Body of pancreas (tissue), 4 donors: Measurements from ENCODE around the gene GPR108.

Source experiments
- POLR2A ChIP-seq, 3 donors: fragments of 450-650 bp; IDR thresholded peaks; one replicate each; pipeline ENCODE4 v1.6.1; 2016; ENCODE audit warnings: antibody characterized with exemption in 3 of 3, mild to moderate bottlenecking in 2 of 3
- TF ChIP-seq, protein P1 (sequence below), 7 experiments: fragments of 450-650 bp in 4 of 7; fragments of 200-600 bp in 3 of 7; sonication (generic) in 3 of 7; IDR thresholded peaks; one replicate each; pipeline ENCODE4 v1.5.1; 2016 to 2019; ENCODE audit warnings: antibody characterized with exemption in 7 of 7

DNA sequence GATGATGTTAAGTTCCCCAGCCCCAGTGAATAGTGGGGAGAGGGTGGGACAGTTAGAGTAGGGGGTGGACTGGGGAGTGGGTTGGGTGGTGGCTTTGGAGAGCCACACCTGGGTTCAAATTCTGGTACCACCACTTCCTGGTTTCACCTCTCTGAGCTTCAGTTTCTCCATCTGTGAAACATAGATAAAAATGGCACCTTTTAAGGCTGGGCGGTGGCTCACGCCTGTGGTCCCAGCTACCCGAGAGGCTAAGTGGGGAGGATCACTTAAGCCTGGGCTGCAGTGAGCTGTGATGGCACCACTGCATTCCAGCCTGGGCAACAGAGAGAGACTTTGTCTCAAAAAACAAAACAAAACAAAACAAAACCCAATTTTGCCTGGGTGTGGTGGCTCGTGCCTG is 41.0 kb upstream of the GPR108 start:
- no peak for TF ChIP-seq POLR2A (IDR thresholded peaks at IDR 0.05)
- TF ChIP-seq, protein P1, sequence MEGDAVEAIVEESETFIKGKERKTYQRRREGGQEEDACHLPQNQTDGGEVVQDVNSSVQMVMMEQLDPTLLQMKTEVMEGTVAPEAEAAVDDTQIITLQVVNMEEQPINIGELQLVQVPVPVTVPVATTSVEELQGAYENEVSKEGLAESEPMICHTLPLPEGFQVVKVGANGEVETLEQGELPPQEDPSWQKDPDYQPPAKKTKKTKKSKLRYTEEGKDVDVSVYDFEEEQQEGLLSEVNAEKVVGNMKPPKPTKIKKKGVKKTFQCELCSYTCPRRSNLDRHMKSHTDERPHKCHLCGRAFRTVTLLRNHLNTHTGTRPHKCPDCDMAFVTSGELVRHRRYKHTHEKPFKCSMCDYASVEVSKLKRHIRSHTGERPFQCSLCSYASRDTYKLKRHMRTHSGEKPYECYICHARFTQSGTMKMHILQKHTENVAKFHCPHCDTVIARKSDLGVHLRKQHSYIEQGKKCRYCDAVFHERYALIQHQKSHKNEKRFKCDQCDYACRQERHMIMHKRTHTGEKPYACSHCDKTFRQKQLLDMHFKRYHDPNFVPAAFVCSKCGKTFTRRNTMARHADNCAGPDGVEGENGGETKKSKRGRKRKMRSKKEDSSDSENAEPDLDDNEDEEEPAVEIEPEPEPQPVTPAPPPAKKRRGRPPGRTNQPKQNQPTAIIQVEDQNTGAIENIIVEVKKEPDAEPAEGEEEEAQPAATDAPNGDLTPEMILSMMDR (IDR thresholded peaks at IDR 0.05): no peak
